ENCODE results near the gene SLC6A12.

SLC6A12 gene

GRCh38 chr12:213527-213932 is 427 bp downstream of the SLC6A12 start:
- no peak for ATAC-seq

DNA sequence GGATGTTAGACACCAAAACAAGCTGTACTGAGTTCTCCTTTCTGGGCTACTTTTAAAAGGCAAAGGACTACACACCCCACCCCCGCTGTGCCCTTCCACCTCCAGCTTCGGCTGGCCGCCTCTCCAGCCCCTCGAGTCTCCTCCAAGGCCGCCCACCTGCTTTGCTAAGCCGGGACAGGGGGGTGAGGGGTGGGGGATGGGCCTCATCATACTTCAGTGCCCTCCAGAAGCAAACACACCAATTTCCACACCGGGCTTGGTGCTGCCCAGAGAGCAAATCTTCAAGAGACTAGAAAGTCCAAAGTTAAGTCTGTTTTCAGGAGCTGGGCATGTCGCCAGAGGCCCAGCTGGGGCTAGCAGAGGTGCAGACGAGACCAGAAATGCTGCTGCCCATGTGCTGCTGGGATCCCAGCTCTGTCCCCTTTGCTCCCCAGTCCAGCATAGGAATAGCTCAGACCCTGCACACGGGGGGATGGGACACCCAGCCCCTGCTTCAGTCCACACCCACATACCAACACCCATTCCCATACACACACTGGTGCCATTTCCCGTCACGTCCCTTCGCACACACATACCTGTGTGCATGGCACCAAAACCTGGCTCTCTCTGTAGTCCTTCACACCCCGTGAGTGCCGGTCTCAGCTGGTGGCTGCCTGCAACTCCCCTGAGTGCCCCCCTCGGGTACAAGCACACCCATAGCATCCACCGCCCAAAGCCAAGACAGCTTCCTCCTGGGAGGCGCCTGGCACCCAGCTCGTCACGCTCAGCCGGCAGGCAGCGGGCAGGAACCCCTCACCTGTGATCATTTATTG is 1.0 kb downstream of the SLC6A12 start:
- ATAC-seq: no peak

- no peak for ATAC-seq
Measured at GRCh38 chr12:212415-212714, 1.6 kb downstream of the SLC6A12 start.

- ATAC-seq: no peak
Measured at GRCh38 chr12:211639-212414, 2.1 kb downstream of the SLC6A12 start.

GRCh38 chr12:211142-211465 is 2.9 kb downstream of the SLC6A12 start:
- ATAC-seq: no peak

- ATAC-seq: no peak
Measured at GRCh38 chr12:210277-211141, 3.4 kb downstream of the SLC6A12 start.

GRCh38 chr12:209851-210250 is 4.1 kb downstream of the SLC6A12 start:
- no peak for ATAC-seq

DNA sequence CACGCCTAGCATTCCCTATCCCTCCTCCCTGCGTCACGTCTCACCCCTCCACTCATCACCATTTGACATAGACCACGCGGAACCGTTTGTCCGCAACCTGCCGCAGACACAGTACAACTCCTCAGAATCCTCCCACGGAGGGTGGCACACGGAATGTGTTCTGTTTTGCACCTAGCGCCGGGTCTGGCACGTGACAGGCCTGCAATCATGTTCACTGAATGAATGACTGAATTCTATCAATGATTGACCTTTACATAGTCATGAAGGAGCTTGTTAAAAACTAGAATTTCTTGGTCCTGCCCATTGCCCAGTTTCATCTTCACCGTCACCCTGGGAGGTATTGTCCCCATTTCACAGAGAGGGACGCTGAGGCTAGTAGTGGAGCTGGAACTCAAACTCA is 4.7 kb downstream of the SLC6A12 start:
- ATAC-seq: no peak

DNA sequence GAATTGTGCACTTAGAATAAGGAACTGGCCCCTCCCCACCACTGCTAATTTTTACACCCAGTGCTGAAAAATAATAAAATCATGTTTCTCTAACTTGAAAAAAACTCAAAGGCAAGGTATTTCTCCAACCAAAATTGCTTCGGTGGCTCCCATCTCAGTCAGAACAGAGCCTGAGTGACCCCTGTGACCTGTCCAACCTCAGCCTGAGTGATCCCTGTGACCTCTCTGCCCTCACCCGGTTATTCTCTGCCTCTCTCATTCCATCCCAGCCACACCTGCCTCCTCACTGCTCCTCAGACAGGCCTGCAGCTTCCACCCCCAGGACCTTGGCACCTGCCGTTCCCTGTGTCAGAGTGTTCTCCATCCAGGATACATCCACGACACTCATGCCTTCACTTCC is 5.1 kb downstream of the SLC6A12 start:
- ATAC-seq: no peak

- ATAC-seq: no peak
Measured at GRCh38 chr12:207804-208203, 6.2 kb downstream of the SLC6A12 start.

DNA sequence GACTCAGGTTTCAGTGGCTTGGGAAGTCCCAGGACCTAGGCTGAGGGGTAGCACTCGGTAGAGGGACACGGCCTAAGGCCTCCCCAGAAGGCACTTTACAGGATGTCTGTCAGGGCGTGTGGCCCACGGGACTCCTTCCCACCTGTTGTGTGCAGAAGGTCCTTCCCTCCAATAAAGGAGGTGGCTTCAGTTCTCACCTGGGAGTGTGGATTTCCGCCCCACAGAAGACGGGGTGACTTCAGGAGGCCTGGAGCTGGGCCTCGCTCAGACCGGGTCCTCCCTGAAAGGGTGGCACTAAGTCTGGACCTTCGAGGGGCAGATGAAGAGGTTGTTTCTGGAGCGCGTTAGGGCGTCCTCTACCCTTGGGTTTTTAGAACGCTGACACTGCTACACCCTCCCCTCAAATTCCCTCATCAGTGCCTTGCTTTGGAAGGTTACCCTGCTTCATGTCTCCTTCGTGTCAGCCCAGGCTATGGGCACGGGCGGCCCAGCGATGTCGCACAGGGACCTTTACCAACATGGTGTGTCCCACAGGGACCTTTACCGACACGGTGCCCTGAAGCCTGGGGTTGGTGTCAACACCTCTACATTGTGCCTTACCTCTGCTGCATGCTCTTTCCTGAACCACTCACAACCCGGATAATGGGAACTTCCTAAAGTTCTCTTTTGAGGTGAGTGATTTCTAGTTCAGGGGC is 7.1 kb downstream of the SLC6A12 start:
- no peak for ATAC-seq

- no peak for ATAC-seq
Measured at GRCh38 chr12:205026-205425, 8.9 kb downstream of the SLC6A12 start.

GRCh38 chr12:204261-204678 is 9.7 kb downstream of the SLC6A12 start:
- ATAC-seq: no peak

DNA sequence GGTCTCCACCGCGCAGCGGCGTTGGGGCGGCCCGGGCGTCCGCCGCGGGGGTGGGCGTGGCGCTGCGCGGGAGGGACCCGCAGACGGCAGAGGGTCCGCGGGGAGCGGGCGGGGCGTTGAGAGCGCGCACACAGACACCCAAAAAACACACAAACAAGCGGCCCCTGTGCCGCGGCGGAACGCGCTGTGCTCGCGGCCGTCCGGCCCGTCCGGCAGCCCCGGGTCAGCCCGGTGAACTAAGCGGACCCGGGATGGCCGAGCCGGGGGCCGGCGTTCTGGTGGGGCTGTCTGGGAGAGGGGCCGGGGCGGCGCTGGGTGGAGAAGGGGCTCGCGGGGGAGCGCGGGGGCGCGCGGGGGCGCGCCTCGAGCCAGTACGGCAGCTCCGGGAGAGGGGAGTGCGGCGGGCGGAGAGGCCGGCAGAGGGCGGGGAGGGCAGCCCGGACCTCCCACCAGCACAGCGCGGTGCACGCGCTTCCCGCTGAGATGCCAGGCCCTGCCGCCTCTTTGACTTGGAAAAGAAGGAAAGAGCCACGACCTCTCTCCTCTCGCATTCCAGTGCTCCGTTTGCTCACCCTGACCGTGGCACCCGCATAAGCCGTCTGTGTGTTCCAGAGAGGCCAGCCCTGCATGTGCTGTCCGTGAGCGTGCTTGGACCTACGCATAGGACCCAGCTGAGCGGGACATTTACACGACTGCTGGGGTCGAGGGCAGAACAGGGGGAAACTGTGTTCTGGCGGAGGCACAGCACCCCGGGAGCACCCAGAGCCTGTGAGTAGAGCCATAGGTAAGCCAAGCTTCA is 10.3 kb downstream of the SLC6A12 start:
- ATAC-seq: no peak

DNA sequence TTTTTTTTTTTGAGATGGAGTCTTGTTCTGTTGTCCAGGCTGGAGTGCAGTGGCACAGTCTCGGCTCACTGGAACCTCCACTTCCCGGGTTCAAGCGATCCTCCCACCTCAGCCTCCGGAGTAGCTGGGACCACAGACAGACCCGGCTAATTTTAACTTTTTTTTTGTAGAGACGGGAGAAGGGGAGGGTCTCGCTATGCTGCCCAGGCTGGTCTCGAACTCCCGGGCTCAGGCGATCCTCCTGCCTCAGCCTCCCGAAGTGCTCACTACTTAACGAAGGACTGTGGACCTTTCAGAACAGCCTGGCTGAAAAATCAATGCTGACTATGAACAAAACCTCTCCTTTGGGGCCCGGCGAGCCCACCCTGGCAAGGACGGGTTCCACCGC is 10.9 kb downstream of the SLC6A12 start:
- ATAC-seq: no peak

DNA sequence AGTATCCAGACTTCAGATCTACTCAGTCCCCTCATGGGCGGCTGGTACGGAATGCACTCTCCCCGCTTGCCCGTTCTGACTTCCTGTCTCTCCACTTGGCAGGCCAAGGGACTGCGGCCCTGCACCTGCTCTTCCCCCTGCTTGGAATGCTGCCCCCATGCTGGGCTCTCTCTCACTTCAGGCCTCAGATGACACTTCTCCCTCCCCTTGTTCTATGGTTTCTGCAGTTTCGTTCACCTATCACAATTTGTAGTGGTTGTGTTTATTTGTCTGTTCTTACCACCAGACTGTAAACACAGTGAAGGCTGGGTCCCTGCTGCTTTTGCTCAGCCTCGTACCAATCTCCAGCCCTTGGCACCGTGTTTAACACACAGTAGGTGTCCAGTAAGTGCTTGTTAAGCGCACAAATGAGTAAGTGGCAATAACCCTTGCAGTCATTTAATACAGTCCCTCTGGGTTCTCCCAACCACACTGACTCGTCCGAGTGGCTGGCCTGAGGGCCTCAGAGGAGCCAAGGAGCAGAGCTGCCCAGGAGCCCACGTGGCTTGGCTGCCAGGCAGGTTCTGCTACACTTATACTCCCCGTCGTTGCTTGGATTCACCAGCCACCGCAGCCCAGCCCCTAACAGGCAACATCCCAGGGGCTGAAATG is 11.8 kb downstream of the SLC6A12 start:
- ATAC-seq: no peak

GRCh38 chr12:201361-201760 is 12.6 kb downstream of the SLC6A12 start:
- ATAC-seq: no peak

- no peak for ATAC-seq
Measured at GRCh38 chr12:198705-199104, 15.3 kb downstream of the SLC6A12 start.

DNA sequence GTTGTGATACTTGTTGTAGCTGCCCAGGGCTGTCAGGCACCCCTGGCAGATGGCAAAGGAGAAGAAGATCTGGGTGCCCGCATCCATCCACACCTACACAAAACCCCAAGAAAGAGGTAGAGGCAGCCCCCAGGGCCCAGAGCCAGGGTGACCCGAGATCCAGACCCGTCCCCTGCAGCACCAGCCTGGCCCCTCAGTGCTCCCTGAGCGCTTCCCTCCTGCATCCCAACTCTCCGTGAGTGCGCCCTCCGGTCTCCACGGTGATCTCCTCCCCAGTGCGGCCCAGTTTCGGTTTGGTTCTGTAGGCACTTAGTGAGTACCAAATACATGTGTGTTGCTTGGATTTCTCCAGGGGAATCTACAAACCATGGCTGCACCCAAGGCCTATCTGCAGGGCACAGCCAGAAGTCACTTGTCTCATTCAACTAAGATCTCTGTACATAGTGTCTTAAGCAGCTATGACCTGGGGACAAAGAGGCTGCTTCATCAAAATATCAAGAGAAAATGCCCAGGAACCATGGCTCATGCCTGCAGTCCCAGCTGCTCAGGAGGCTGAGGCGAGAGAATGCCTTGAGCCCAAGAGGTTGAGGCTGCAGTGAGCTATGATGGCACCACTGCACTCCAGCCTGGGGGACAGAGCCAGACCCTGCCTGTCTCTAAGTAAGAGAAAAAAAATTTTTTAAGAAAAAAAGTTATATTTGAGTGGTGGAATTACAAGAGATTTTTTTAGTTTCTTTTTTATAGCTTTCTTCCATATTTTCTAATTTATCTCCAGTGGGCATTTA is 15.9 kb downstream of the SLC6A12 start:
- ATAC-seq: no peak

DNA sequence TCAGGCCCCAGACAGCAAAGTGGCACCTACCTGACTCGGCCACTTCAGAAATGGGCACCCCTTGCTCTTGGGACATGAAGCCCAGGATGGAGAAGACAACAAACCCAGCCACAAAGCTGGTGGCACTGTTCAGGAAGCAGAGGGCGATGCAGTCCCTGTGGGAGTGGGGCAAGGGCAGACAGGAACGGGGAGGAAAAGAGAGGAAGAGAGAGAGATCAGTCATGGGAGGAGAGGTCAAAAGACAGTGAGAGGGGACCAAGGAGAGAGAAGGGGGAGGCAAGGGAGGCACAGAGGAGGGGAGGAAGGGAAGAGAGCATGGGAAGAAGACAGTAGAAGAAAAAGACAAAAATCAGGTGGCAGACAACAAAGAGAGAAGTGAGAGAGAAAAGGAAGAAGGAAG is 16.6 kb downstream of the SLC6A12 start:
- ATAC-seq: no peak

DNA sequence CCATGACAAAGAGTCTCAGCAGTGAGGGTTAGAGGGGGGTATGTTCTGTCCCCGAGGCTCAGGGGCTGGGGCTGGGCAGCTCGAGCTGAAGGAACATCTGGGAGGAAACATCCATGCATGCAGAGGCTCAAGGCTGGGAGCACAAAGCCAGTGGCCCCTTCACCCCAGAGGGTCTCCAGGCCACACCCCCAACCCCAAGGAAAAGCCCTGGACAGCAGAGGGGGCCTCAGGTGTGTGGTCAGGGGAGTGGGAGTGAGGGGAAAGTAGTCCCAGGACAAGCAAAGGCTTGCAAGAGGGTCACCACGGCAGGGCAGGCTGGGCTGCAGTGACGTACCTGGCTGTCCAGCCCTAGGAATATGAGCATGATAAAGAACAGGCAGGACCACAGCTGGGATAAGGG is 17.5 kb downstream of the SLC6A12 start:
- ATAC-seq: no peak

Measured in activated CD4-positive, CD25-positive, alpha-beta regulatory T cell treated with anti-CD3 and anti-CD28 coated beads, Interleukin-2, amount 50 U/mL, for 24 hours (primary cell).